ENCODE results near the gene OR4D2. TPM values are rescaled to one million over a fixed set of nuclear protein-coding genes. Genes with fewer than 3 reads are reported as not detected.

Gene OR4D2
- total RNA-seq, 1 donor from 2014 or later = not detected

DNA sequence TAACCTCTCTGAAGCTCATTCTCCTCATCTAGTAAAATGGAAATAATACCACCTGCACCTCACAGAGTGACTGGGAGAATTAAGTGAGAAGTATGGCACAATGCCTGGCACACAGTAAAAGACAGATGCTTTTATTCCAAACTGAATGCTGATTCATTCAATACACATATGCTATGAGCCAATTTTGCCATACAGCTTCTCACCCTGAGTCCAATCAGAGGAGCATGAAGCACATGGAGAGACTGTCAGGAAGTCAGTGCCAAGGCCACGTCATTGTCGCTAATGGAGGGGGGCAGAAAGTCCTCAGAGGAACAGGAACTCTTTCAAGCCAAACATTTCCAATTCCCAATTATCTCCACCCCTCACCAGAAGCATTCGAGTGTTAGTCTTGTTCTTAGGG lies 40.7 kb downstream of the OR4D2 start:
- intact Hi-C loops (cut with micrococcal nuclease) = no loop called here
- peaks cover 63% of the 10 kb centered on the region for H3K36me3 ChIP-seq
- no peak overlapping the region for H3K4me3 ChIP-seq
- no peaks in the 10 kb centered on the region for H3K27me3 ChIP-seq (ENCODE audit: low read depth)
- DNase-seq = no peak
- TF ChIP-seq, protein P1, sequence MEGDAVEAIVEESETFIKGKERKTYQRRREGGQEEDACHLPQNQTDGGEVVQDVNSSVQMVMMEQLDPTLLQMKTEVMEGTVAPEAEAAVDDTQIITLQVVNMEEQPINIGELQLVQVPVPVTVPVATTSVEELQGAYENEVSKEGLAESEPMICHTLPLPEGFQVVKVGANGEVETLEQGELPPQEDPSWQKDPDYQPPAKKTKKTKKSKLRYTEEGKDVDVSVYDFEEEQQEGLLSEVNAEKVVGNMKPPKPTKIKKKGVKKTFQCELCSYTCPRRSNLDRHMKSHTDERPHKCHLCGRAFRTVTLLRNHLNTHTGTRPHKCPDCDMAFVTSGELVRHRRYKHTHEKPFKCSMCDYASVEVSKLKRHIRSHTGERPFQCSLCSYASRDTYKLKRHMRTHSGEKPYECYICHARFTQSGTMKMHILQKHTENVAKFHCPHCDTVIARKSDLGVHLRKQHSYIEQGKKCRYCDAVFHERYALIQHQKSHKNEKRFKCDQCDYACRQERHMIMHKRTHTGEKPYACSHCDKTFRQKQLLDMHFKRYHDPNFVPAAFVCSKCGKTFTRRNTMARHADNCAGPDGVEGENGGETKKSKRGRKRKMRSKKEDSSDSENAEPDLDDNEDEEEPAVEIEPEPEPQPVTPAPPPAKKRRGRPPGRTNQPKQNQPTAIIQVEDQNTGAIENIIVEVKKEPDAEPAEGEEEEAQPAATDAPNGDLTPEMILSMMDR (IDR thresholded peaks at IDR 0.05; ENCODE audit: borderline replicate concordance) = no peak
- H3K4me1 ChIP-seq = no peaks in the 10 kb centered on the region
- no peak overlapping the region for H3K27ac ChIP-seq (replicated peaks)
- H3K9me3 ChIP-seq (replicated peaks) = no peaks in the 10 kb centered on the region

DNA sequence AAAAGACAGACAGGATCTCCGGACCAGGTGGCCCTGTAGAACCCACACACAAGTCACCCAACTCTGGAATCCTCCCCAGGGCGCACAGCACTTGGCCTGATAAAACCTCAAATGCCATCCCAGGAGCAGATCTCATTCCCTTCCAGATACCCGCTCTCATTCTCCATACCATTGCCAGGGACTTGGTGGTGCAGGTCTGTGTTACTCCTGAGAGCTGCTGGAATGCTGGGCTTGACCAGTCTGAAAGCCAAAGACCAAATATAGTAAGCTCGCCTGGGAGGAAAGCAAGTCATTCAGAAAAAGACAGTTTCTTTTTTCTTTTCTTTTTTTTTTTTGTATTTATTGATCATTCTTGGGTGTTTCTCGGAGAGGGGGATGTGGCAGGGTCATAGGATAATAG lies 41.6 kb downstream of the OR4D2 start:
- Histone ChIP-seq H3K4me1 (no peaks in the 10 kb centered on the region), H3K36me3 (peaks cover 72% of the 10 kb centered on the region), H3K9me3 (replicated peaks) (no peaks in the 10 kb centered on the region), H3K27me3 (ENCODE audit: low read depth) (no peaks in the 10 kb centered on the region), H3K27ac (replicated peaks) (no peak overlapping the region), H3K4me3 (no peak overlapping the region)
- TF ChIP-seq, protein P1 (IDR thresholded peaks at IDR 0.05; ENCODE audit: borderline replicate concordance) = no peak
- no peak for DNase-seq
- intact Hi-C loops (cut with micrococcal nuclease) = no loop called here

DNA sequence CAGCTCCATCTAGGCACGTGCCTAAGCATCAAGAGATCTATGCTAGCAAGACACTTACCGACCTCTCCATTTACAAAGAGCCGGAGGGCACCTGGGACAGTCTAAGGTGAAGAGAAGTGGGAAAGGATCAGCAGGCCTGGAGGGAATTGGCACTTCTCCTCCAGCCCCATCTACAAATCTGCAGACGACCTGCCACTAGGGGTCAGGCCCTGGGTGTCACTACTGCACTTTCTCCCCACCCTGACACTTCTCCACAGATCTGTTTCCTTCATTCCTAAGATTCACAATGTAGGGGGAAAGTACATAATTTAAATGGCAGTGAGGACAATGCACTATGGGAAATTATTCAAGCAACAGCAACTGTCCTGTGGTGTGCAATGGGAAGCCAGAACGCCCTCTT lies 44.1 kb downstream of the OR4D2 start:
- no peak for DNase-seq
- H3K36me3 ChIP-seq = peaks cover 94% of the 10 kb centered on the region
- no peaks in the 10 kb centered on the region for H3K9me3 ChIP-seq (replicated peaks)
- TF ChIP-seq, protein P1 (IDR thresholded peaks at IDR 0.05; ENCODE audit: borderline replicate concordance) = no peak
- no peak overlapping the region for H3K4me3 ChIP-seq
- no peaks in the 10 kb centered on the region for H3K4me1 ChIP-seq
- H3K27me3 ChIP-seq (ENCODE audit: low read depth) = no peaks in the 10 kb centered on the region
- intact Hi-C loops (cut with micrococcal nuclease) = no loop called here
- no peak overlapping the region for H3K27ac ChIP-seq (replicated peaks)

DNA sequence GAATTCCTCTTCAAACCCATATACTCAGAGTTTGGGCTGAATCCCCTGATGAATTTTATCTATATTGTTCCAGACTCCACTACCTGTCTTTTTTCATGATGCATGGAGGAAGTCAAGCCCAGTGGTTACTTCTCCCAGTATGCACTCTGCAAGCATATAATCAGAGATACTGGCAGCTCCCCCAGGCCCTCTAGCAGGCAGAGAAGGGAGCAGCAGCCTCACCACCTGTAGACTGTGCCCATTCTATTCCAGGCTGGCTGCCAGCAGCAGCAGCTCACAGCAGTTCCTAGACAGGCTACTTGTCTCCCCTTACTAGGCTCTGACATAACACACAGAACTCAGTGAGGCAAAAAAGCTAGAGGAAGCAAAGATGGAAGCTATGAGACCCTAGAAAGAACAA lies 48.9 kb downstream of the OR4D2 start:
- DNase-seq = no peak
- Histone ChIP-seq H3K36me3 (peaks cover 59% of the 10 kb centered on the region), H3K27me3 (ENCODE audit: low read depth) (no peaks in the 10 kb centered on the region), H3K4me1 (peaks cover 17% of the 10 kb centered on the region), H3K4me3 (no peak overlapping the region), H3K9me3 (replicated peaks) (no peaks in the 10 kb centered on the region), H3K27ac (replicated peaks) (no peak overlapping the region)
- intact Hi-C loops (cut with micrococcal nuclease) = no loop called here
- TF ChIP-seq, protein P1 (IDR thresholded peaks at IDR 0.05; ENCODE audit: borderline replicate concordance) = no peak

DNA sequence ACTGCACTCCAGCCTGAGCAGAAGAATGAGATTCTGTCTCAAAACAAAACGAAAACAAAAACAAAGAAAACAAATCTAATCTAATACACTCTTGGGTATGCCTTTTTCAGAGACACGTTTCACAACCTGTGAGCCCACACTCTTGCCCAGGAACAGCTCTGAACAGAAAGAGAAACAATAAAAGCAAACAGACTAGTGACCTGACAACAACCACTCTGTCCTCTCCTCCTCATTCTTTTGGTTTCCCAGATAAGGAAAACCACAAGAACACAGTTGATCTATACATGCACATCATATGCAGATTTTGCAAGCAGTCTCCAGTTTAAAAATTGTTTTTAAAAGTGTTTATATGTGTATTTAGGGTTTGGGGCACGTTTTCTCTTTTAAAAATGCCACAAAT lies 51.0 kb downstream of the OR4D2 start:
- peaks cover 17% of the 10 kb centered on the region for H3K4me1 ChIP-seq
- H3K4me3 ChIP-seq = no peak overlapping the region
- DNase-seq = no peak
- intact Hi-C loops (cut with micrococcal nuclease) = no loop called here
- peaks cover 39% of the 10 kb centered on the region for H3K36me3 ChIP-seq
- H3K9me3 ChIP-seq (replicated peaks) = no peaks in the 10 kb centered on the region
- no peak overlapping the region for H3K27ac ChIP-seq (replicated peaks)
- peaks cover 8% of the 10 kb centered on the region for H3K27me3 ChIP-seq (ENCODE audit: low read depth)
- TF ChIP-seq, protein P1 (IDR thresholded peaks at IDR 0.05; ENCODE audit: borderline replicate concordance) = no peak

Measured in left ventricle myocardium inferior (tissue), 1 donor.